ENCODE data around the gene IL10RB. TPM values are rescaled to one million over a fixed set of nuclear protein-coding genes. Genes with fewer than 3 reads are reported as not detected.
"Not testable (repeated sequence)": the region's sequence is repeated elsewhere in the genome, so short reads cannot be mapped to it uniquely, and the experiment has no call there.

Gene IL10RB
- total RNA-seq, 1 donor from 2014 or later, result 19.0 TPM

- H3K4me1 Mint-ChIP-seq (ENCODE audit: low read depth), result no peaks in the 10 kb centered on the region
- peaks cover 56% of the 10 kb centered on the region for H3K36me3 Mint-ChIP-seq (ENCODE audit: low read depth)
- TF ChIP-seq CTCF (IDR thresholded peaks at IDR 0.05), result no peak
- H3K9me3 Mint-ChIP-seq (ENCODE audit: low read depth), result no peaks in the 10 kb centered on the region
- H3K4me3 Mint-ChIP-seq (ENCODE audit: unreplicated experiment), result no peak overlapping the region
- H3K27ac Mint-ChIP-seq (ENCODE audit: unreplicated experiment), result no peak overlapping the region
- DNase-seq (ENCODE audit: low spot score), result no peak
- H3K27me3 Mint-ChIP-seq (ENCODE audit: low read depth), result no peaks in the 10 kb centered on the region
Measured at GRCh38 chr21:33247599-33247998, 18.6 kb upstream of the IL10RB start.

GRCh38 chr21:33249331-33250002, 16.7 kb upstream of the IL10RB start:
- Mint-ChIP-seq H3K4me1 (ENCODE audit: low read depth) (no peaks in the 10 kb centered on the region), H3K9me3 (ENCODE audit: low read depth) (no peaks in the 10 kb centered on the region), H3K27ac (ENCODE audit: unreplicated experiment) (no peak overlapping the region), H3K4me3 (ENCODE audit: unreplicated experiment) (no peak overlapping the region), H3K27me3 (ENCODE audit: low read depth) (no peaks in the 10 kb centered on the region), H3K36me3 (ENCODE audit: low read depth) (peaks cover 55% of the 10 kb centered on the region)
- no peak for DNase-seq (ENCODE audit: low spot score)
- no peak for TF ChIP-seq CTCF (IDR thresholded peaks at IDR 0.05)

GRCh38 chr21:33251119-33251518, 15.0 kb upstream of the IL10RB start:
- H3K9me3 Mint-ChIP-seq (ENCODE audit: low read depth), result no peaks in the 10 kb centered on the region
- H3K27ac Mint-ChIP-seq (ENCODE audit: unreplicated experiment), result no peak overlapping the region
- H3K36me3 Mint-ChIP-seq (ENCODE audit: low read depth), result peaks cover 51% of the 10 kb centered on the region
- no peaks in the 10 kb centered on the region for H3K4me1 Mint-ChIP-seq (ENCODE audit: low read depth)
- no peaks in the 10 kb centered on the region for H3K27me3 Mint-ChIP-seq (ENCODE audit: low read depth)
- DNase-seq (ENCODE audit: low spot score), result no peak
- TF ChIP-seq CTCF (IDR thresholded peaks at IDR 0.05), result no peak
- no peak overlapping the region for H3K4me3 Mint-ChIP-seq (ENCODE audit: unreplicated experiment)

GRCh38 chr21:33253382-33253781, 12.8 kb upstream of the IL10RB start:
- not testable (repeated sequence) for H3K4me1 Mint-ChIP-seq (ENCODE audit: low read depth); DNase-seq (ENCODE audit: low spot score); H3K27me3 Mint-ChIP-seq (ENCODE audit: low read depth); H3K9me3 Mint-ChIP-seq (ENCODE audit: low read depth); H3K27ac Mint-ChIP-seq (ENCODE audit: unreplicated experiment); H3K4me3 Mint-ChIP-seq (ENCODE audit: unreplicated experiment)
- peaks cover 54% of the 10 kb centered on the region for H3K36me3 Mint-ChIP-seq (ENCODE audit: low read depth)

- H3K27ac Mint-ChIP-seq (ENCODE audit: unreplicated experiment), result no peak overlapping the region
- no peaks in the 10 kb centered on the region for H3K4me1 Mint-ChIP-seq (ENCODE audit: low read depth)
- no peaks in the 10 kb centered on the region for H3K27me3 Mint-ChIP-seq (ENCODE audit: low read depth)
- no peaks in the 10 kb centered on the region for H3K9me3 Mint-ChIP-seq (ENCODE audit: low read depth)
- H3K36me3 Mint-ChIP-seq (ENCODE audit: low read depth), result peaks cover 46% of the 10 kb centered on the region
- no peak overlapping the region for H3K4me3 Mint-ChIP-seq (ENCODE audit: unreplicated experiment)
- DNase-seq (ENCODE audit: low spot score), result no peak
- no peak for TF ChIP-seq CTCF (IDR thresholded peaks at IDR 0.05)
Measured at GRCh38 chr21:33254766-33255165, 11.4 kb upstream of the IL10RB start.

GRCh38 chr21:33255404-33255803, 10.8 kb upstream of the IL10RB start:
- Mint-ChIP-seq H3K4me3 (ENCODE audit: unreplicated experiment) (no peak overlapping the region), H3K9me3 (ENCODE audit: low read depth) (no peaks in the 10 kb centered on the region), H3K27ac (ENCODE audit: unreplicated experiment) (no peak overlapping the region), H3K4me1 (ENCODE audit: low read depth) (no peaks in the 10 kb centered on the region), H3K27me3 (ENCODE audit: low read depth) (no peaks in the 10 kb centered on the region), H3K36me3 (ENCODE audit: low read depth) (peaks cover 42% of the 10 kb centered on the region)
- TF ChIP-seq CTCF (IDR thresholded peaks at IDR 0.05), result no peak
- no peak for DNase-seq (ENCODE audit: low spot score)
